SK-N-SH treated with all-trans-retinoic acid at 6 μM for 48 hours (cell line): ENCODE results near the gene SLC6A9.

Experiments used
- ARNTL ChIP-seq: fragments of 450-650 bp; formaldehyde crosslinking; IDR thresholded peaks from 2 replicates; pipeline ENCODE4 v1.5.0; 2020; ENCODE audit warnings: low read depth, mild to moderate bottlenecking, moderate library complexity, borderline replicate concordance
- ZFP30 ChIP-seq: fragments of 450-650 bp; formaldehyde crosslinking; IDR thresholded peaks from 2 replicates; pipeline ENCODE4 v1.5.0; 2022; ENCODE audit warnings: mild to moderate bottlenecking, moderate library complexity
- TF ChIP-seq, protein P1 (sequence below): fragments of 250-450 bp; sonication (Bioruptor Pico); IDR thresholded peaks from 2 replicates; pipeline ENCODE4 v1.8.0; 2020; ENCODE audit warnings: mild to moderate bottlenecking, moderate library complexity, borderline replicate concordance

DNA sequence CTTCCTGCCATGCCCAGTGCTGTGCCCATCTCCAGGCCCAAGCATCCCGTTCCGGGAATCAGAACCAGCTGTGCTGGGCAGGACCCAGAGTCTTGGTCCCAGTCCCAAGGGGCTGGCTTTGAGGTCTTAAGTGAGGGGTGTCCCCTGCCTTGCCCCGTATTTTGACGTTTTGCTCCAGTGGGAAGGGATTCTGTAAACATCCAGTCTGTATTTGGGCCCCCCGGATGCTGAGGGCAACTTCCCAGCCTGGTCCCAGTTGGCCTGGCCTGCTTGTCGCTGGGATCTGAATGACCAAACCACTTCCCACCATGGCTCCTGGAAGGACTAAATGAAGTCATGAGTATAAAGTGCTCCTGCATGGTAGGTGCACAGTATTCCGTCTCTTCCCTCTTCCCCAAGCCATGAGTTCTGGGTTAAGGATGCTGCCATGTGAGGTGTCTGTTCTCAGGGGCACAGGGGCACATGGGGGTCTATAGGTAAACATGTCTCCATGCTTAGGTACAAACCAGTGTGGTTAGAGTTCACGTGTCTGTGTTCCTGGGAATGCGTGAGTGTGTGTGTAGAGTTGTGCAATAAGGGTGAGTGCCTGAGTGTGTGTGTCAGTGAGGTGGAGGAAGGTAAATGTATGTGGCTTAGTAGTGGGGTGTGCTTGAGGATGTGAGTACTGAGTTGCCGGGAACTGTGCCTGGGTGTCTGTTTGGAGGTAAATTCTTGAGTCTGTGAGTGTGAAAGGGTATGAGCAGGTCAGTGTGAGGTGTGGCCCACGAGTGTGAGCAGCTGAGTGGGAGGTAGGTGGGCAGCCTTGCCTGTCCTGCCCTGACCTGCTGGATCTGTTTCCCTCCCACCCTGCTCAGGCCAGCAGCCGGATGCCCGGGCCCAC is 50.8 kb downstream of the SLC6A9 start:
- TF ChIP-seq, protein P1, sequence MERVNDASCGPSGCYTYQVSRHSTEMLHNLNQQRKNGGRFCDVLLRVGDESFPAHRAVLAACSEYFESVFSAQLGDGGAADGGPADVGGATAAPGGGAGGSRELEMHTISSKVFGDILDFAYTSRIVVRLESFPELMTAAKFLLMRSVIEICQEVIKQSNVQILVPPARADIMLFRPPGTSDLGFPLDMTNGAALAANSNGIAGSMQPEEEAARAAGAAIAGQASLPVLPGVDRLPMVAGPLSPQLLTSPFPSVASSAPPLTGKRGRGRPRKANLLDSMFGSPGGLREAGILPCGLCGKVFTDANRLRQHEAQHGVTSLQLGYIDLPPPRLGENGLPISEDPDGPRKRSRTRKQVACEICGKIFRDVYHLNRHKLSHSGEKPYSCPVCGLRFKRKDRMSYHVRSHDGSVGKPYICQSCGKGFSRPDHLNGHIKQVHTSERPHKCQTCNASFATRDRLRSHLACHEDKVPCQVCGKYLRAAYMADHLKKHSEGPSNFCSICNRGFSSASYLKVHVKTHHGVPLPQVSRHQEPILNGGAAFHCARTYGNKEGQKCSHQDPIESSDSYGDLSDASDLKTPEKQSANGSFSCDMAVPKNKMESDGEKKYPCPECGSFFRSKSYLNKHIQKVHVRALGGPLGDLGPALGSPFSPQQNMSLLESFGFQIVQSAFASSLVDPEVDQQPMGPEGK (CRISPR knock-in tag) = no peak
- TF ChIP-seq ARNTL (CRISPR knock-in tag) (no peak), ZFP30 (no peak)
